HG02943 (cell line): Measurements from ENCODE around the gene FAM124A.

Experiments
- ATAC-seq: cut with Tn5 transposase; IDR thresholded peaks from one replicate; pipeline ENCODE4 v1.9.1; 2021; ENCODE audit warnings: mild to moderate bottlenecking, low read depth, moderate library complexity; ENCODE audit not compliant: unreplicated experiment

The FAM124A gene

GRCh38 chr13:51240178-51240577 is 18.0 kb downstream of the FAM124A start:
- ATAC-seq: no peak

GRCh38 chr13:51240958-51241357 is 18.8 kb downstream of the FAM124A start:
- ATAC-seq: no peak

- no peak for ATAC-seq
Observed at GRCh38 chr13:51241720-51242119, 19.5 kb downstream of the FAM124A start.

GRCh38 chr13:51243227-51243626 is 21.0 kb downstream of the FAM124A start:
- ATAC-seq: no peak

- no peak for ATAC-seq
Observed at GRCh38 chr13:51243832-51244231, 21.6 kb downstream of the FAM124A start.

GRCh38 chr13:51244637-51245405 is 22.6 kb downstream of the FAM124A start:
- ATAC-seq: no peak

GRCh38 chr13:51245583-51245982 is 23.4 kb downstream of the FAM124A start:
- ATAC-seq: no peak

GRCh38 chr13:51246025-51246417 is 23.8 kb downstream of the FAM124A start:
- ATAC-seq: no peak

- no peak for ATAC-seq
Observed at GRCh38 chr13:51246418-51247277, 24.4 kb downstream of the FAM124A start.

- no peak for ATAC-seq
Observed at GRCh38 chr13:51249255-51249654, 27.1 kb downstream of the FAM124A start.

- ATAC-seq: no peak
Observed at GRCh38 chr13:51249770-51250741, 27.9 kb downstream of the FAM124A start.

GRCh38 chr13:51251480-51251879 is 29.3 kb downstream of the FAM124A start:
- no peak for ATAC-seq

GRCh38 chr13:51252954-51253532 is 30.8 kb downstream of the FAM124A start:
- no peak for ATAC-seq

- ATAC-seq: no peak
Observed at GRCh38 chr13:51255556-51255955, 33.4 kb downstream of the FAM124A start.

- ATAC-seq: no peak
Observed at GRCh38 chr13:51257187-51257586, 35.0 kb downstream of the FAM124A start.

- ATAC-seq: no peak
Observed at GRCh38 chr13:51258612-51259548, 36.7 kb downstream of the FAM124A start.

GRCh38 chr13:51260154-51260553 is 38.0 kb downstream of the FAM124A start:
- ATAC-seq: no peak

GRCh38 chr13:51261610-51262249 is 39.5 kb downstream of the FAM124A start:
- no peak for ATAC-seq
